ENCODE results near the gene FLNB. TPM values are rescaled to one million over a fixed set of nuclear protein-coding genes. Genes with fewer than 3 reads are reported as not detected.

FLNB gene
- total and polyA plus RNA-seq, 8 donors = 38.2 to 204 (median 85.9) TPM

GRCh38 chr3:57980416-57980815 lies 27.8 kb upstream of the FLNB start:
- no peaks in the 10 kb centered on the region for H3K9me3 ChIP-seq
- TF ChIP-seq, protein P1, sequence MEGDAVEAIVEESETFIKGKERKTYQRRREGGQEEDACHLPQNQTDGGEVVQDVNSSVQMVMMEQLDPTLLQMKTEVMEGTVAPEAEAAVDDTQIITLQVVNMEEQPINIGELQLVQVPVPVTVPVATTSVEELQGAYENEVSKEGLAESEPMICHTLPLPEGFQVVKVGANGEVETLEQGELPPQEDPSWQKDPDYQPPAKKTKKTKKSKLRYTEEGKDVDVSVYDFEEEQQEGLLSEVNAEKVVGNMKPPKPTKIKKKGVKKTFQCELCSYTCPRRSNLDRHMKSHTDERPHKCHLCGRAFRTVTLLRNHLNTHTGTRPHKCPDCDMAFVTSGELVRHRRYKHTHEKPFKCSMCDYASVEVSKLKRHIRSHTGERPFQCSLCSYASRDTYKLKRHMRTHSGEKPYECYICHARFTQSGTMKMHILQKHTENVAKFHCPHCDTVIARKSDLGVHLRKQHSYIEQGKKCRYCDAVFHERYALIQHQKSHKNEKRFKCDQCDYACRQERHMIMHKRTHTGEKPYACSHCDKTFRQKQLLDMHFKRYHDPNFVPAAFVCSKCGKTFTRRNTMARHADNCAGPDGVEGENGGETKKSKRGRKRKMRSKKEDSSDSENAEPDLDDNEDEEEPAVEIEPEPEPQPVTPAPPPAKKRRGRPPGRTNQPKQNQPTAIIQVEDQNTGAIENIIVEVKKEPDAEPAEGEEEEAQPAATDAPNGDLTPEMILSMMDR (IDR thresholded peaks at IDR 0.05) = no peak
- TF ChIP-seq POLR2AphosphoS5 (IDR thresholded peaks at IDR 0.05) = no peak
- TF ChIP-seq EP300 (IDR thresholded peaks at IDR 0.05) = no peak
- H3K36me3 ChIP-seq = no peaks in the 10 kb centered on the region
- no peak overlapping the region for H3K27ac ChIP-seq
- peaks cover 3 to 47% (median 11%) of the 10 kb centered on the region in 4 donors for H3K4me1 ChIP-seq
- intact Hi-C loops (cut with DNase I; ENCODE audit: low total_unique reads) = no loop called here
- no peak for DNase-seq
- H3K4me3 ChIP-seq = no peak overlapping the region
- WGBS, 5 donors = 86 to 97% (median 91%) methylated on average over 1 of the region's 1 CpG
- H3K27me3 ChIP-seq = no peaks in the 10 kb centered on the region

- 76 to 84% (median 78%) methylated on average over 10 of the region's 10 CpGs for WGBS, 5 donors
Observed at GRCh38 chr3:57981483-57982087, 26.6 kb upstream of the FLNB start.

GRCh38 chr3:57982561-57983243 lies 25.5 kb upstream of the FLNB start:
- Histone ChIP-seq H3K27ac (peak overlapping the region in 2 of 5 donors; percentile 49 to 63), H3K4me3 (no peak overlapping the region), H3K27me3 (no peaks in the 10 kb centered on the region), H3K4me1 (peaks cover 3 to 40% (median 11%) of the 10 kb centered on the region in 4 donors), H3K36me3 (no peaks in the 10 kb centered on the region), H3K9me3 (no peaks in the 10 kb centered on the region)
- DNase-seq = no peak
- 89 to 96% (median 90%) methylated on average over 9 of the region's 9 CpGs for WGBS, 5 donors
- intact Hi-C loops (cut with DNase I; ENCODE audit: low total_unique reads) = no loop called here
- TF ChIP-seq, protein P1 (IDR thresholded peaks at IDR 0.05) = no peak
- TF ChIP-seq POLR2A (IDR thresholded peaks at IDR 0.05) (no peak), EP300 (IDR thresholded peaks at IDR 0.05) (no peak), POLR2AphosphoS5 (IDR thresholded peaks at IDR 0.05) (no peak)

More at GRCh38 chr3:57981483-57982087, 26.6 kb upstream of the FLNB start:
- intact Hi-C loops (cut with DNase I; ENCODE audit: low total_unique reads) = no loop called here
- Histone ChIP-seq H3K9me3 (no peaks in the 10 kb centered on the region), H3K4me3 (no peak overlapping the region), H3K27ac (no peak overlapping the region), H3K27me3 (no peaks in the 10 kb centered on the region), H3K36me3 (no peaks in the 10 kb centered on the region), H3K4me1 (peaks cover 3 to 47% (median 11%) of the 10 kb centered on the region in 4 donors)
- DNase-seq = no peak
- TF ChIP-seq POLR2A (IDR thresholded peaks at IDR 0.05) (no peak), EP300 (IDR thresholded peaks at IDR 0.05) (no peak), POLR2AphosphoS5 (IDR thresholded peaks at IDR 0.05) (no peak)
- TF ChIP-seq, protein P1 (IDR thresholded peaks at IDR 0.05) = no peak

DNA sequence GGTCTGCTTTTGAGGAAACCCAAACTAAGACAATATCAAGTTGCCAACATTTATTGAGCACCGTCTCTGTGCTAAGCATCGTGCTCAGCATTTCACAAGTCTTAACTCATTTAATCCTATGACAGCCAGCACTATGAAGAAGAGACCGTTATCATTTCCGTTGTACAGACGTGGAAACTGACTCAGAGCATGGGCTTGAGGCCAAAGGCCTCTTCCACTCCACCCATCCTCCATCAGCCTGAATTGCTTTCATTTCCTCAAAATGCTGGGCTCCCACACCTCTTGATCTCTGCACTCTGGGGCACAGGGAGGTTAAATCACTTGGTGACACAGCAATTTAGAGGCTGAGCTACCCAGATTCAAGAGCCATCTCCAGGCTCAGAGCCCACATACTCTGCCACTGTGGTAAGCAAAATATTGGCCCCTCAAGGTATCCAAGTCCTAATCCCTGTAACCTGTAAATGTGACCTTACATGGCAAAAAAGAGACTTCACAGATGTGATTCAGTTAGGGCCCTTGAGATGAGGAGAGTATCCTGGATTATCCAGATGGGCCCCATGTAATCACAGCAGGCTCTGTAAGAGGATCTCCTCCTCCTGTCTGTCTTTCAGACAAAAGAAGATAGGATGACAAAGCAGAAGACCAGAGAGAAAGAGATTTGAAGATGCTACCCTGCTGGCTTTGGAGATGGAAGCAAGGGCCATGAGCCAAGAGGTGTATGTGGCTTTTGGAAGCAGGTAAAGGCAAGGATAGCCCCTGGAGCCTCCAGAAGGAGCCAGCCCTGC lies 24.3 kb upstream of the FLNB start:
- TF ChIP-seq, protein P1 (IDR thresholded peaks at IDR 0.05) = no peak
- TF ChIP-seq POLR2AphosphoS5 (IDR thresholded peaks at IDR 0.05) (peak in 2 of 3 donors; percentile 9 to 65), POLR2A (IDR thresholded peaks at IDR 0.05) (no peak), EP300 (IDR thresholded peaks at IDR 0.05) (no peak)
- Histone ChIP-seq H3K4me3 (no peak overlapping the region), H3K36me3 (no peaks in the 10 kb centered on the region), H3K27ac (peak overlapping the region in 4 of 5 donors; percentile 49 to 63 (median 54)), H3K27me3 (no peaks in the 10 kb centered on the region), H3K4me1 (peaks cover 3 to 28% (median 11%) of the 10 kb centered on the region in 4 donors), H3K9me3 (no peaks in the 10 kb centered on the region)
- peak; percentile 58 to 80 for DNase-seq
- 26 to 40% (median 38%) methylated on average over 5 of the region's 5 CpGs for WGBS, 5 donors
- intact Hi-C loops (cut with DNase I; ENCODE audit: low total_unique reads) = no loop called here
